HG02973 (cell line): ENCODE data around the gene KIF27.
A peak's percentile ranks its signal among the peaks of the same experiment; 100 is the strongest.
"Not testable (repeated sequence)": the region's sequence is repeated elsewhere in the genome, so short reads cannot be mapped to it uniquely, and the experiment has no call there.

Experiments used
- ATAC-seq: cut with Tn5 transposase; IDR thresholded peaks from one replicate; pipeline ENCODE4 v1.9.1; 2021; ENCODE audit warnings: moderate library complexity; ENCODE audit not compliant: unreplicated experiment

KIF27 gene

GRCh38 chr9:83920927-83921707, at the start of gene KIF27:
KIF27 (minus strand) TSS chr9:83921432; CDS start chr9:83915591, 5,841 bp downstream.
- peak; percentile 94 for ATAC-seq

DNA sequence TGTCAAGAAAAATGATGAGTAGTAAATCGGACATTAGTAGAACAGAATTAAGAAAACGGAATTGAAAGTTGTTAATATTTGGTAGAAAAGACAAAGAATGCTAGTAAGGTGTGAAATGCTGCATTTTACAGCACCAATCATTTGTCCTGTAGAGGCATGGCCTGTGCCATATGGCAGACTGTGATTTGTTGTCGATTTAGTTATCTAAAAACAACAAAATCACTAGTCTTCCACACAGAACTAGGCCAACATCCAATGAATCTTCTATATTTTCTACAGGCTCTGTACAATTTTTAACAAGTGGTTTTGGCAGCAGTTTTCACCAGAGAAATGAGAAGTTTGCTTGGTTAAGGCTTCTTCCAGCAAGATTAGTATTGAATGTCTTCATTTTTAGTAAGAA, 48.4 kb upstream of the KIF27 start:
- ATAC-seq: no peak

DNA sequence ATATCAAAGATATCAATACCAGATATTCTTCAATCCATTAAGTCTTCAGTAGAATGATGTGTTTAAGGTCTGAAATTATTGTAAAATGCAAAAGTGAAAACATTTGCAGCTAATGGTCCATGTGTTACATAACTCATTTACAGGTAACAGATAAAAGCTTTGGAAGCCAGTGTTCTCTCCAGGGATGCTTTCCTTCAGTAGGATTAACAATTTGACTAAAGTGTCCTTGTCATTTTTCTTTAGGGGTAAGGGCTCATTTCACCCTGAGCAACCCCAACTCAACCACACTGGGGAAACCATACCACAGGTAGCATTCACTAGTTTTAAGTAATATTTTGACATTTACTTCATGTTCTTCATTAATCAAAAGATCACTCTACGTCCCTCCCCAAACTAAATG, 45.8 kb upstream of the KIF27 start:
- no peak for ATAC-seq

DNA sequence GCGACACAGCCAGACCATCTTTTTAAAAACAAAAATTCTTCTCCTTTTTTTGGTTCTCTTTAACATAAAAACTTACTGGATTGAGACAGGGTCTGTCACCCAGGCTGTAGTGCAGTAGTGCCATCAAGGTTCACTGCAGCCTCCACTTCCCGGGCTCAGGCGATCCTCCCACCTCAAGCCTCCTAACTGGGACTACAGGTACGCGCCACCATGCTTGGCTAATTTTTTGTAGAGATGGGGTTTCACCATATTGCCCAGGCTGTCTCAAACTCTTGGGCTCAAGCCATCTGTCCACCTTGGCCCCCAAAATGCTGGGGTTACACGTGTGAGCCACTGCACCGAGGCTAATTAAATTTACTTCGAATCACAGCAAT, 45.0 kb upstream of the KIF27 start:
- no peak for ATAC-seq

- no peak for ATAC-seq
These were observed 44.3 kb upstream of the KIF27 start for GRCh38 chr9:83965350-83966208.

- ATAC-seq: no peak
These were observed 43.7 kb upstream of the KIF27 start for GRCh38 chr9:83964973-83965349.

DNA sequence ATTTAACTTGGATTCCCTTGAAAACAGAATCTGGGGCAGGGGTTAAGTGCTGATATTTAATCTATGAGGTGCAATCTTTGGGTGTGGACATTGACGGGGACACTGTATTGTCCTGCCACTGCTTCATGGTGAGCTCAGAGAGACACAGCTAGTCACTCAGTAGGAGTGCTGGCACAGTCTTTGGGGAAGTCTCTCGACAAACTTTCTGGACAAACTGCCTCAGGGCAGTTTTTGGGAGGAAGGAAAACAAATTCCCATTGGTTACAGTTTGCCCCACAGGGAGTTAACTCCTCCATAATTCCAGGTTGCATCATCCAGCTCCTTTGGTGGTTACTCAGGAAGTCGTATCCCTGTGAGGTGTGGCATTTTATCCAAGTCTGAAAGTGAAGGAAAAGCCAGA, 40.9 kb upstream of the KIF27 start:
- ATAC-seq: no peak

DNA sequence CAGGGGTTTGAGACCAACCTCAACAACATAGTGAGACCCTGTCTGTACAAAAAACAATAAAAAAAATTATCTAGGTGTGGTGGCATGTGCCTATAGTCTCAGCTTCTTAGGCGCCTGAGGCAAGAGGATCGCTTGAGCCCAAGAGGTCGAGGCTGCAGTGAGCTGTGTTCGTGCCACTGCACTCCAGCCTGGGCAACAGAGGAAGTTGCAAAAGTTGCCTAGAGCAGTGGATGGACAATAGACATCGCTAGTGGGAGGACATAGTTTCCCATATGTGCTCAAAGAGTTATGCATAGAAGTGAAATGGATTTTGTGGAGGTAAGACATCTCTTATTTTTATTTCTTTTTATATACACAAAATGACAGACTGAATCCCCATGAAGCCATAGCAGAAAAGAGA, 39.8 kb upstream of the KIF27 start:
- ATAC-seq: no peak

GRCh38 chr9:83959061-83959460, 37.8 kb upstream of the KIF27 start:
- no peak for ATAC-seq

GRCh38 chr9:83957248-83957513, 35.9 kb upstream of the KIF27 start:
- ATAC-seq: no peak

DNA sequence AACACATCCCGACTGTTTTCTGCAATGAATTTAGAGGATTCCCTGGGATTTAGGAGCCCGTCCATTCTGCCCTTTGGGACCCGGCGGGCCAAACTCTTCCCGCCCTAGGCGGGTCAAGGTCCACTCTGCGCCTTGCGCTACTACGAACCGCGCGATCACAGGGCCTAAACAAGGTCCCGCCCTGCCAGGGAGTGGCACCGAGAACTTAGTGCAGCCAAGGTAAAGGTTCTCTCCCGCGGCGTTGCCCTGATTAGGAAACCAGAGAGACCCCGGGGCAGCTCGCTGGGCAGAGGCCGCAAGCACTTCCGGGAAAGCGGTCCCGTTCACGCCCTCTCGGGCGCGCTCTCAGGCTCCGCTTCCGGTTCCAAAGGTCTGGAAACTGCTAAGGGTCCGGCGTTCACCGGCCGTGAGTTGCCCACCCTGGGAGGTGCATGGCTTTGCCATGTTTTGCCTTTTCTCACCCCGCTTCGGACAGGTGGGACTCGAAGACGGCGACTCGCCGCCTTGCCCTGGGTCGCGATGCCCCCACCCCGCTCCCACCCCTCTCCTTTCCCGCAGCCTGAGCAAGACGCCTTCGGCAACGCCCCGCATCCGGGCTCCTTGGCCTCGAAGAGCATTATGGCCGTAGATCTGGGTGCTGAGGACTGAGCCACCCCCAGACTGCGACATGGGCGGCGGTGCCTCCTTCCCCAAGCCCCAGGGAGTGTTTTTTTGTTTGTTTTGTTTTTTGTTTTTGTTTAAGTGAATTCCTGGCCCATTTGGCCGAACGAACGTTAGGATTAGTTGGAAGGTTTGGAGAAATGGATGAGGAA, 35.4 kb upstream of the KIF27 start:
- ATAC-seq: peak; percentile 78

GRCh38 chr9:83956086-83956435, 34.8 kb upstream of the KIF27 start:
- peak; percentile 52 for ATAC-seq

GRCh38 chr9:83948096-83948495, 26.9 kb upstream of the KIF27 start:
- ATAC-seq: not testable (repeated sequence)

DNA sequence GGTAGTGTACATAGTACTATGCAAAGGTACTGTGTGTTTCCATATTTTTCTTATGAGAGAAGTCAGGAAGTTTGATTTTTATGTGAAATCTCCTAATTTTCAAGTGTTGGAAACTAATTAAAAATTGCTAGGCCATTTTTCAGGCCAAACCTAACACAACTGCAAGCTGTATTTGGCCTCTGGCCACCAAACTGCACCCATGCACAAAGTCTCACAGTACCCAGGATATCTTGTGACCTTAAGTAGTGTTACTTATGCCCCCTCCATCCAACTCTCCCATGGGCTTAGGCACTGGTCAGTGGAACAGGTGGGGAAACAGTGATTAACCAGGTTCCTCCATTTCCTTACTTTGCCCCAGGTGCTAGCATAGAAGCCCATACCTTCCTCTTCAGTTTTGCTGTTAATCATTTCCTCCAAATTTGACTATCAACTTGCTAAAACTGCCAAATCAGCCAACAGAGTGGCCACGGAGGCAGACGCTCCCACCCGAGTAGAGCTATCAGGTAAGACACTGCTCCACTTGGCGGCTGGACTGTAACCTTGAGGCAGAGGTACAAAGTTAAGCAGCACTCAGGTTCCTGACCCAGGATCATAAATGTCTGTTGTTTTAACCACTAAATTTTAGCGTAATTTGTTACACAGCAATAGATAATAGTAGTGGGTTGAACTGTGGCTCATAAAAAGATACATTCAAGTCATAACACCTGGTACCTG, 19.5 kb upstream of the KIF27 start:
- ATAC-seq: no peak

- peak; percentile 54 for ATAC-seq
These were observed 16.7 kb upstream of the KIF27 start for GRCh38 chr9:83937861-83938455.

- no peak for ATAC-seq
These were observed 15.3 kb upstream of the KIF27 start for GRCh38 chr9:83936523-83936922.

GRCh38 chr9:83935276-83935935, 14.2 kb upstream of the KIF27 start:
- ATAC-seq: no peak

GRCh38 chr9:83934569-83935275, 13.5 kb upstream of the KIF27 start:
- ATAC-seq: no peak

DNA sequence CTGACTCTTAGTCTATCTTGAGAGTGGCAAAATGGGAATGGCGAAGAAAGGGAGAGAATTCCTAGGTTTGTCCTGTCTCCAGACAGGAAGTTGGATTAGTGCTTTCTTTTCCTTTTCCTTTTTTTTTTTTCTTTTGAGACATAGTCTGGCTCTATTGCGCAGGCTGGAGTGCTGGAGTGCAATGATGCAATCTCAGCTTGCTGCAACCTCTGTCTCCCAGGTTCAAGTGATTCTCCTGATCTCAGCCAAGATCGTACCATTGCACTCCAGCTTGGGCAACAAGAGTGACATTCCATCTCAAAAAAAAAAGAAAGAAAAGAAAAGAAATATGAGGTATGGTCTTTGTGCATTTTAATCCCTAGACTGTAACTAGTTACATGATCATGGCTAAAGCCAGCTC, 12.6 kb upstream of the KIF27 start:
- no peak for ATAC-seq

DNA sequence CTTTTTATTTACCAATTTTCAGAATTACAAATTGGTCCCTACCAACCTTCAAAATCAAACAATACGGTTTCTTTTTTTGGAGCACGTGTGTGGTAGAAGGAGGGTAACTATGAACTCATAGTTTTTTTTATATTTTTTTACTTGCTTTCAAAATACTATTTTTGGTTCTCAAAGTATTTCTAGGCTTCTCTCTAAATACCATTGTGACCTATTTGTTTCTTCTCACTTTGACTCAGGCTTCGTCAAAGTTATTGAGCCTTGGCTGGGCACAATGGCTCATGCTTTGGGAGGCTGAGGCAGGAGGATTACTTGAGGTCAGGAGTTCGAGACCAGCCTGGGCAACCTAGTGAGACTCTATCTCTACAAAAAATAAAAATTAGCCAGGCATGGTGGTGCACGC, 11.6 kb upstream of the KIF27 start:
- ATAC-seq: no peak
